Gastrocnemius medialis (tissue), 4 donors: ENCODE measurements around the gene KLHL26.

ENCODE experiments used
- POLR2A ChIP-seq, 2 donors: fragments of 450-650 bp; IDR thresholded peaks; one replicate each; pipeline ENCODE4 v1.6.1; 2017; ENCODE audit warnings: antibody characterized with exemption in 2 of 2, mild to moderate bottlenecking in 2 of 2, moderate library complexity in 2 of 2
- TF ChIP-seq, protein P1 (sequence below), 5 experiments: fragments of 450-650 bp in 3 of 5; fragments of 200-600 bp in 2 of 5; sonication (generic) in 2 of 5; IDR thresholded peaks in 4 of 5; conservative IDR thresholded peaks in 1 of 5; 1 replicate in 4 of 5; 2 replicates in 1 of 5; pipeline ENCODE4 v1.5.1; 2016 to 2019; ENCODE audit warnings: antibody characterized with exemption in 5 of 5, mild to moderate bottlenecking in 3 of 5, moderate library complexity in 3 of 5

DNA sequence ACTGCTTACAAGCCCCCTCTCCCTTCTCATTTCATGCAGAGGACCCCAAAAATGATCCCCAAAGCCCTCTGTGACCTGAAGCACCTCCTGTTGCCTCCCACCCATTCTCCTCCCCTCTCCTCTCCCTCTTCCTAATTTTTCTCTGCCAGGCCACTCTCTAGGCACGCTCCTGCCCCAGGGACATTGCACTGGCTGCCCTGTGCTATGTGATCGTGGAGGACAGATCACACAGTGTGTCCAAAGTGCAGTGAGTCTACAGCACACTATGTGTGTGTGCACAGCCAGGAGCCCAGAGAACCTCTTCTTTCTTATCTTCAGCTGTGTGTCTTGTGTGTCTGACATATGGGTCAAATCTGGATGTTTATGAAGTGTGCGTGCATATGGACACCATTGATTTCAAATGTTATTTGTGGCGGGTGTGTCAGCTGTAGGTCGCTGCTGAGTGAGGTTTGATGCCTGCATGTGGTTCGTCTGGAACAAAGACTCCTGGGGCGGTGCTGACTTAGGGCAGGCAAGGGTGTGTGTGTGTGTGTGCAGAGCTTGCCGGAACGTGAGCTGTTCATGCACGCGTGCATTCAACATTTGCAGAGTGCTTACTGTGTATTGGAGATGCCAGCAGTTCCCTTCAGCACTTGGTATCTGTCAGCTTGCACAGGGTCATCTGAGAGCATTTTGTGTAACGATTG lies 2.1 kb upstream of the KLHL26 start:
- TF ChIP-seq POLR2A (IDR thresholded peaks at IDR 0.05): no peak
- TF ChIP-seq, protein P1, sequence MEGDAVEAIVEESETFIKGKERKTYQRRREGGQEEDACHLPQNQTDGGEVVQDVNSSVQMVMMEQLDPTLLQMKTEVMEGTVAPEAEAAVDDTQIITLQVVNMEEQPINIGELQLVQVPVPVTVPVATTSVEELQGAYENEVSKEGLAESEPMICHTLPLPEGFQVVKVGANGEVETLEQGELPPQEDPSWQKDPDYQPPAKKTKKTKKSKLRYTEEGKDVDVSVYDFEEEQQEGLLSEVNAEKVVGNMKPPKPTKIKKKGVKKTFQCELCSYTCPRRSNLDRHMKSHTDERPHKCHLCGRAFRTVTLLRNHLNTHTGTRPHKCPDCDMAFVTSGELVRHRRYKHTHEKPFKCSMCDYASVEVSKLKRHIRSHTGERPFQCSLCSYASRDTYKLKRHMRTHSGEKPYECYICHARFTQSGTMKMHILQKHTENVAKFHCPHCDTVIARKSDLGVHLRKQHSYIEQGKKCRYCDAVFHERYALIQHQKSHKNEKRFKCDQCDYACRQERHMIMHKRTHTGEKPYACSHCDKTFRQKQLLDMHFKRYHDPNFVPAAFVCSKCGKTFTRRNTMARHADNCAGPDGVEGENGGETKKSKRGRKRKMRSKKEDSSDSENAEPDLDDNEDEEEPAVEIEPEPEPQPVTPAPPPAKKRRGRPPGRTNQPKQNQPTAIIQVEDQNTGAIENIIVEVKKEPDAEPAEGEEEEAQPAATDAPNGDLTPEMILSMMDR (IDR thresholded peaks at IDR 0.05 in 4 of 5, conservative IDR thresholded peaks at IDR 0.05 in 1 of 5): no peak
